CD14-positive monocyte (primary cell): ENCODE measurements around the gene GTPBP10. TPM values are rescaled to one million over a fixed set of nuclear protein-coding genes. Genes with fewer than 3 reads are reported as not detected.

Source experiments
- DNase-seq, 3 donors: peaks; one replicate each; pipeline ENCODE4 v3.0.0-alpha.2; 2011 to 2022
- H2AFZ ChIP-seq: 2 replicates; pipeline ENCODE4 v1.6.0; 2012; ENCODE audit warnings: mild to moderate bottlenecking, low read depth, low read length, inconsistent platforms; ENCODE audit not compliant: insufficient read depth, poor library complexity, severe bottlenecking
- H3K27ac ChIP-seq, 2 donors: 1 replicate in 1 of 2; 2 replicates in 1 of 2; pipeline ENCODE4 v1.5.1; 2012 to 2013; ENCODE audit warnings: low read length in 2 of 2, control low read depth in 1 of 2, inconsistent platforms in 1 of 2, low read depth in 1 of 2, mild to moderate bottlenecking in 1 of 2
- H3K27me3 ChIP-seq, 2 donors: one replicate each; pipeline versions ENCODE4 v1.6.0 to v1.6.1; 2011 to 2013; ENCODE audit warnings: low read length in 2 of 2; ENCODE audit not compliant: control insufficient read depth in 2 of 2, insufficient read depth in 2 of 2
- H3K36me3 ChIP-seq, 2 donors: replicated peaks in 1 of 2; 1 replicate in 1 of 2; 2 replicates in 1 of 2; pipeline versions ENCODE4 v1.5.1 to v1.6.1; 2012 to 2013; ENCODE audit warnings: low read length in 2 of 2, control low read depth in 1 of 2, inconsistent platforms in 1 of 2, mild to moderate bottlenecking in 1 of 2; ENCODE audit not compliant: insufficient read depth in 2 of 2, control insufficient read depth in 1 of 2
- H3K4me1 ChIP-seq, 2 donors: 1 replicate in 1 of 2; 2 replicates in 1 of 2; pipeline versions ENCODE4 v1.5.1 to v1.6.1; 2012 to 2013; ENCODE audit warnings: low read length in 2 of 2, control low read depth in 1 of 2, inconsistent platforms in 1 of 2, mild to moderate bottlenecking in 1 of 2, moderate library complexity in 1 of 2; ENCODE audit not compliant: insufficient read depth in 2 of 2, control insufficient read depth in 1 of 2
- H3K4me2 ChIP-seq: replicated peaks from 2 replicates; pipeline ENCODE3; 2012; ENCODE audit warnings: low read length, moderate library complexity, mild to moderate bottlenecking; ENCODE audit not compliant: poor library complexity, severe bottlenecking; ENCODE audit errors: extremely low read depth
- H3K4me3 ChIP-seq, 3 experiments: fragments of 200-600 bp in 1 of 3; sonication (generic) in 1 of 3; replicated peaks in 1 of 3; 1 replicate in 2 of 3; 2 replicates in 1 of 3; pipeline ENCODE4 v1.5.1; 2011 to 2013; ENCODE audit warnings: low read length in 3 of 3, mild to moderate bottlenecking in 3 of 3, control low read depth in 2 of 3, low read depth in 2 of 3, inconsistent platforms in 1 of 3, moderate library complexity in 1 of 3
- H3K79me2 ChIP-seq: 2 replicates; pipeline ENCODE4 v1.6.0; 2012; ENCODE audit warnings: mild to moderate bottlenecking, control low read depth, inconsistent platforms, low read length, moderate library complexity; ENCODE audit not compliant: insufficient read depth
- H3K9ac ChIP-seq: 2 replicates; pipeline ENCODE4 v1.6.0; 2017; ENCODE audit warnings: low read length, mild to moderate bottlenecking; ENCODE audit not compliant: insufficient read depth, poor library complexity, severe bottlenecking
- H3K9me3 ChIP-seq, 2 donors: replicated peaks in 1 of 2; 1 replicate in 1 of 2; 2 replicates in 1 of 2; pipeline versions ENCODE4 v1.5.1 to v1.6.1; 2012 to 2013; ENCODE audit warnings: low read length in 2 of 2, control low read depth in 1 of 2; ENCODE audit not compliant: control insufficient read depth in 1 of 2, insufficient read depth in 1 of 2
- H4K20me1 ChIP-seq: 2 replicates; pipeline ENCODE4 v1.6.0; 2012; ENCODE audit warnings: mild to moderate bottlenecking, low read length, control low read depth, moderate library complexity; ENCODE audit not compliant: insufficient read depth
- H3K27ac Mint-ChIP-seq, 7 donors: one replicate each; pipeline ENCODE4 v1.8.0; 2020; ENCODE audit warnings: mild to moderate bottlenecking in 7 of 7, mixed read lengths in 7 of 7, moderate library complexity in 6 of 7, inconsistent platforms in 2 of 7
- H3K27me3 Mint-ChIP-seq, 3 donors: one replicate each; pipeline ENCODE4 v1.8.0; 2021 to 2022; ENCODE audit warnings: low read depth in 3 of 3, mild to moderate bottlenecking in 3 of 3, mixed read lengths in 3 of 3, moderate library complexity in 3 of 3, inconsistent platforms in 1 of 3
- H3K36me3 Mint-ChIP-seq, 2 donors: one replicate each; pipeline ENCODE4 v1.8.0; 2020; ENCODE audit warnings: mixed read lengths in 2 of 2, inconsistent platforms in 1 of 2, mild to moderate bottlenecking in 1 of 2
- H3K4me1 Mint-ChIP-seq: one replicate; pipeline ENCODE4 v1.8.0; 2020; ENCODE audit warnings: mild to moderate bottlenecking, mixed read lengths
- H3K4me3 Mint-ChIP-seq, 2 donors: one replicate each; pipeline ENCODE4 v1.8.0; 2020; ENCODE audit warnings: mild to moderate bottlenecking in 2 of 2, mixed read lengths in 2 of 2, moderate library complexity in 1 of 2
- H3K9me3 Mint-ChIP-seq, 7 donors: one replicate each; pipeline ENCODE4 v1.8.0; 2020 to 2022; ENCODE audit warnings: mixed read lengths in 7 of 7, mild to moderate bottlenecking in 6 of 7, moderate library complexity in 6 of 7, inconsistent platforms in 2 of 7
- WGBS: methylation state at CpG from one replicate; pipeline ENCODE4 v1.1.5; 2013; ENCODE audit warnings: missing lambda C conversion rate; ENCODE audit not compliant: insufficient coverage; 5-methylcytosine and 5-hydroxymethylcytosine counted together
- intact Hi-C, 2 donors: fragments of 100-400 bp; cut with micrococcal nuclease; formaldehyde crosslinking; loops; one replicate each; pipeline versions ENCODE4 v1.15.0 to v1.15.1; 2023
- polyA plus RNA-seq, 3 donors: library from polyadenylated mRNA; depleted of rRNA in 1 of 3; unstranded in 2 of 3; stranded (reverse) in 1 of 3; fragments of 300-500 nt in 2 of 3; fragments of >200 nt in 1 of 3; fragmentation: Illumina TruSeq in 2 of 3; gene quantifications; 1 replicate in 2 of 3; 2 replicates in 1 of 3; pipeline ENCODE4 v1.2.3, GENCODE V29; 2012 to 2021
- TF ChIP-seq, protein P1 (sequence below): fragments of 200-600 bp; IDR thresholded peaks from one replicate; pipeline ENCODE4 v1.8.0; 2022; ENCODE audit warnings: antibody characterized with exemption, mild to moderate bottlenecking

The GTPBP10 gene
- polyA plus RNA-seq, 3 donors, result 7.0 to 12.2 (median 10.4) TPM

GRCh38 chr7:90409667-90410066, 63.2 kb downstream of the GTPBP10 start:
- Histone ChIP-seq H2AFZ (no peak overlapping the region), H3K27ac (no peak overlapping the region), H3K4me2 (no peak overlapping the region), H3K9ac (no peak overlapping the region), H4K20me1 (no peaks in the 10 kb centered on the region), H3K36me3 (peaks cover 0 to 6% of the 10 kb centered on the region in 2 donors), H3K4me1 (no peaks in the 10 kb centered on the region), H3K9me3 (no peaks in the 10 kb centered on the region), H3K4me3 (no peak overlapping the region), H3K27me3 (no peaks in the 10 kb centered on the region), H3K79me2 (no peaks in the 10 kb centered on the region)
- Mint-ChIP-seq H3K36me3 (peaks cover 5 to 10% of the 10 kb centered on the region in 2 donors), H3K27me3 (peaks cover 0 to 2% (median 0%) of the 10 kb centered on the region in 3 donors), H3K4me1 (no peaks in the 10 kb centered on the region), H3K4me3 (no peak overlapping the region), H3K27ac (no peak overlapping the region), H3K9me3 (no peaks in the 10 kb centered on the region)
- WGBS, result 100% methylated on average over 2 of the region's 3 CpGs
- TF ChIP-seq, protein P1, sequence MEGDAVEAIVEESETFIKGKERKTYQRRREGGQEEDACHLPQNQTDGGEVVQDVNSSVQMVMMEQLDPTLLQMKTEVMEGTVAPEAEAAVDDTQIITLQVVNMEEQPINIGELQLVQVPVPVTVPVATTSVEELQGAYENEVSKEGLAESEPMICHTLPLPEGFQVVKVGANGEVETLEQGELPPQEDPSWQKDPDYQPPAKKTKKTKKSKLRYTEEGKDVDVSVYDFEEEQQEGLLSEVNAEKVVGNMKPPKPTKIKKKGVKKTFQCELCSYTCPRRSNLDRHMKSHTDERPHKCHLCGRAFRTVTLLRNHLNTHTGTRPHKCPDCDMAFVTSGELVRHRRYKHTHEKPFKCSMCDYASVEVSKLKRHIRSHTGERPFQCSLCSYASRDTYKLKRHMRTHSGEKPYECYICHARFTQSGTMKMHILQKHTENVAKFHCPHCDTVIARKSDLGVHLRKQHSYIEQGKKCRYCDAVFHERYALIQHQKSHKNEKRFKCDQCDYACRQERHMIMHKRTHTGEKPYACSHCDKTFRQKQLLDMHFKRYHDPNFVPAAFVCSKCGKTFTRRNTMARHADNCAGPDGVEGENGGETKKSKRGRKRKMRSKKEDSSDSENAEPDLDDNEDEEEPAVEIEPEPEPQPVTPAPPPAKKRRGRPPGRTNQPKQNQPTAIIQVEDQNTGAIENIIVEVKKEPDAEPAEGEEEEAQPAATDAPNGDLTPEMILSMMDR, result no peak
- intact Hi-C loops, result no loop called here
- DNase-seq, result no peak

DNA sequence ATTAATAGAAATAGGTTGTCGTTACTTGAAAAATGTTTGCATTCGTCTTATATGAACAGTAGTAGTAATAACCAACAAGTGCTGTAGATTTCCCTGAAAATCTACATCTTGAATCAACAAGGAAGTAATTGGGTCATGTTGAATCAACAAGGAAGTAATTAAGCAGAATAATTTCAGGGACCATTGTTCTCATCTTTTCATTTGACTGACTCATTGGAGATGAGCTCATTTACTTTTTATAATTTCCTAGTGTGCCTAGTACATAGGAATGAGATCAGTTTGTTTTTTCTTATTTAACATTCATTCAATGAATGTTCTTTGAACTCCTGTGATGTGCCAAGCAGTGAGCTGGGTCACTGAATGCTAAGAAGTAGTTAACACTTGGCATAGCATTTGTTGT, 65.0 kb downstream of the GTPBP10 start:
- no CpG with 5 or more reads among the region's 2 CpGs for WGBS

More for the DNA sequence above, 65.0 kb downstream of the GTPBP10 start:
- no peak for DNase-seq
- no peaks in the 10 kb centered on the region for H3K4me1 ChIP-seq
- no peak overlapping the region for H3K4me3 Mint-ChIP-seq
- peaks cover 0 to 2% (median 0%) of the 10 kb centered on the region in 3 donors for H3K27me3 Mint-ChIP-seq
- peaks cover 0 to 6% of the 10 kb centered on the region in 2 donors for H3K36me3 ChIP-seq
- H4K20me1 ChIP-seq, result no peaks in the 10 kb centered on the region
- H3K36me3 Mint-ChIP-seq, result peaks cover 4 to 10% of the 10 kb centered on the region in 2 donors
- H3K27ac ChIP-seq, result no peak overlapping the region
- H3K27ac Mint-ChIP-seq, result no peak overlapping the region
- TF ChIP-seq, protein P1, result no peak
- H3K9me3 ChIP-seq, result no peaks in the 10 kb centered on the region
- no peak overlapping the region for H3K4me3 ChIP-seq
- no peaks in the 10 kb centered on the region for H3K79me2 ChIP-seq
- no peaks in the 10 kb centered on the region for H3K27me3 ChIP-seq
- no peak overlapping the region for H3K9ac ChIP-seq
- H2AFZ ChIP-seq, result no peak overlapping the region
- intact Hi-C loops, result no loop called here
- no peaks in the 10 kb centered on the region for H3K4me1 Mint-ChIP-seq
- H3K4me2 ChIP-seq, result no peak overlapping the region
- no peaks in the 10 kb centered on the region for H3K9me3 Mint-ChIP-seq
